ENCODE data around the gene CHGA. TPM values are rescaled to one million over a fixed set of nuclear protein-coding genes. Genes with fewer than 3 reads are reported as not detected.

CHGA gene
- total and polyA plus RNA-seq, 2 donors (not counting 1 experiment from before 2014, with no cell fraction given): not detected

DNA sequence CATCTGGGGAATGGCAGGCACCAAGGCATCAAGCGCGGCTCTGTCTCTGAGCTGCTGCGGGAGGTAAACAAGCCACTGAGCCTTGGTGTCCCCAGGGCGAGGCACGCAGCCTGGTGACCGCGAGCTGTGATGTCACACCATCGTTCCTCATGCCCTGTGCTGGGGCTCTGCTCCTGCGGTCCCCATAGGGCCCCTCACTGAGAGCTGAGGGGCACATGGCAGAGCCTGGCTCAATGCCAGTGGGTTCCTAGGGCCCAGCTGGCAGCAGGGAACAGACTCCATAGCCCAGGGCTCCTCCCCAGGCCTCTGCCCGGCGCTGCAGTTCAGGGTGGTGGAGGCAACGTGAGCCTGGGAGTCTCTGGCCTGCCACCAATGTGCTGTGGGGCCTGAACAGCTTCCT lies 22.6 kb downstream of the CHGA start:
- H3K9ac ChIP-seq (ENCODE audit: low read length): no peak overlapping the region
- Mint-ChIP-seq H3K27ac (no peak overlapping the region), H3K27me3 (no peaks in the 10 kb centered on the region), H3K9me3 (ENCODE audit: insufficient read depth) (no peaks in the 10 kb centered on the region), H3K4me3 (no peak overlapping the region), H3K4me1 (no peaks in the 10 kb centered on the region)
- H3K4me3 ChIP-seq (ENCODE audit: control extremely low read depth in 1 of 5, extremely low read depth in 1 of 5, insufficient read depth in 1 of 5, low read depth in 2 of 5, low read length in 4 of 5): no peak overlapping the region
- ChIA-PET POLR2A (no interaction called here), CTCF (no interaction called here)
- H3K27me3 ChIP-seq (replicated peaks in 1 of 4; ENCODE audit: control extremely low read depth in 1 of 4, control insufficient read depth in 3 of 4, insufficient read depth in 4 of 4, low read length in 3 of 4): no peaks in the 10 kb centered on the region
- 98% methylated on average over 12 of the region's 12 CpGs for WGBS (ENCODE audit: insufficient coverage)
- ATAC-seq (ENCODE audit: low read depth): no peak
- no peaks in the 10 kb centered on the region for H3K9me3 ChIP-seq (ENCODE audit: control extremely low read depth in 1 of 3, control insufficient read depth in 2 of 3, insufficient read depth in 1 of 3, low read length in 2 of 3)
- DNase-seq: no peak
- no peak overlapping the region for H3K27ac ChIP-seq (ENCODE audit: low read length in 2 of 2)
- no peaks in the 10 kb centered on the region for H4K20me1 ChIP-seq (ENCODE audit: control insufficient read depth, insufficient read depth, low read length, poor library complexity, severe bottlenecking)
- H3K4me1 ChIP-seq (ENCODE audit: control insufficient read depth in 2 of 2, insufficient read depth in 2 of 2, low read length in 2 of 2): no peaks in the 10 kb centered on the region
- H3K79me2 ChIP-seq (ENCODE audit: control insufficient read depth, insufficient read depth, low read length): no peaks in the 10 kb centered on the region
- no peak overlapping the region for H3K4me2 ChIP-seq (replicated peaks; ENCODE audit: low read depth, low read length, poor library complexity, severe bottlenecking)
- H3K36me3 ChIP-seq (replicated peaks in 1 of 2; ENCODE audit: control extremely low read depth in 1 of 2, control insufficient read depth in 1 of 2, extremely low read depth in 1 of 2, insufficient read depth in 2 of 2, low read length in 1 of 2): peaks cover 0 to 48% of the 10 kb centered on the region in 2 experiments
- no peak overlapping the region for H2AFZ ChIP-seq (ENCODE audit: insufficient read depth, low read depth, low read length, poor library complexity, severe bottlenecking)
- TF ChIP-seq EZH2 (IDR thresholded peaks at IDR 0.05; ENCODE audit: borderline replicate concordance, insufficient read depth, low read depth, low read length, poor library complexity, severe bottlenecking): no peak
- TF ChIP-seq, protein P1, sequence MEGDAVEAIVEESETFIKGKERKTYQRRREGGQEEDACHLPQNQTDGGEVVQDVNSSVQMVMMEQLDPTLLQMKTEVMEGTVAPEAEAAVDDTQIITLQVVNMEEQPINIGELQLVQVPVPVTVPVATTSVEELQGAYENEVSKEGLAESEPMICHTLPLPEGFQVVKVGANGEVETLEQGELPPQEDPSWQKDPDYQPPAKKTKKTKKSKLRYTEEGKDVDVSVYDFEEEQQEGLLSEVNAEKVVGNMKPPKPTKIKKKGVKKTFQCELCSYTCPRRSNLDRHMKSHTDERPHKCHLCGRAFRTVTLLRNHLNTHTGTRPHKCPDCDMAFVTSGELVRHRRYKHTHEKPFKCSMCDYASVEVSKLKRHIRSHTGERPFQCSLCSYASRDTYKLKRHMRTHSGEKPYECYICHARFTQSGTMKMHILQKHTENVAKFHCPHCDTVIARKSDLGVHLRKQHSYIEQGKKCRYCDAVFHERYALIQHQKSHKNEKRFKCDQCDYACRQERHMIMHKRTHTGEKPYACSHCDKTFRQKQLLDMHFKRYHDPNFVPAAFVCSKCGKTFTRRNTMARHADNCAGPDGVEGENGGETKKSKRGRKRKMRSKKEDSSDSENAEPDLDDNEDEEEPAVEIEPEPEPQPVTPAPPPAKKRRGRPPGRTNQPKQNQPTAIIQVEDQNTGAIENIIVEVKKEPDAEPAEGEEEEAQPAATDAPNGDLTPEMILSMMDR (IDR thresholded peaks at IDR 0.05): no peak
- intact Hi-C loops (cut with micrococcal nuclease): no loop called here

DNA sequence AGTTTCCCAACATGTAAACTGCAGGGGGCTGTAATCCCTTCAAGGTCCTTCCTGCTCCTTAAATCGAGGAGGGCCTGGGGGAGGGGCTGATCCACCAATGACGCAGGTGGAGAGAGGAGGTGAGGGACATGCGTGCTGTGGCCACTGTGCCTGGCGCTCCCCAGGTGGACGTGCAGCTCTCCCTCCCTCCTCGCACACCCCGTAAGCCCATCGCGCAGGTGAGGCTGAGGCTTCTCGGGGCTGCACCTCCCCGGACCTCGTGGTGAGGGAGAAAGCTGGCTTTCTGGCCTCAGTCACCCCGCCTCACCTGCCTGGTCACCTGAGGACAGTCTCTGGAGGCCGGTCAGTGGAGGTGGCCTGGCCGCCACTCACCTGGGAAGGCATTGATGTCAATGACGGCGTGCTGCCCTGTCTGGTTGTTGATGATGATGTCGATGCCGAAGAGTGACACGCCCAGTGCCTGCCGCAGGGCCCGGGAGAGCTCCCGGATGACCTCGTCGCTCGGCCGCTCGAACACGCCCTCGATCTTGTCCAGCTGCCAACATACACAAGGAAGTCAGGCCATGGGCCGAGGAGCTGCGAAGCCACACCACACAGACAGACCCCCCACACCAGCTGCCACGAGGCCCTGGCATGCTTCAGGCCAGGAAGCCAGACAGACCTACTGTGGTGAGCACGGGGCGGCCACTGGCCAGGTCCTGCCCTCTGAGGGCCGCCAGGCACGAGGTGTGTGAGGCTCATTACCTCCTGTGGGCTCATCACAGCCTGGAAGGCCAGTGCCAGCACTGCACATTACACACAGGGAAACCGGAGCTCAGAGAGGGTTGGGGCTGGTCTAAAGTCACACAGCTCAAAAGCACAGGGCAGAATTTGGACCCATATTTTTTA lies 23.3 kb downstream of the CHGA start:
- ATAC-seq (ENCODE audit: low read depth): no peak
- ChIA-PET CTCF (interaction anchor here (0.6 kb wide), 1 partner anchor 159 kb away, joined by 3 read pairs; no protein-coding TSS in a partner anchor), POLR2A (no interaction called here)
- H3K79me2 ChIP-seq (ENCODE audit: control insufficient read depth, insufficient read depth, low read length): no peaks in the 10 kb centered on the region
- no peaks in the 10 kb centered on the region for H3K9me3 ChIP-seq (ENCODE audit: control extremely low read depth in 1 of 3, control insufficient read depth in 2 of 3, insufficient read depth in 1 of 3, low read length in 2 of 3)
- H3K9ac ChIP-seq (ENCODE audit: low read length): no peak overlapping the region
- TF ChIP-seq EZH2 (IDR thresholded peaks at IDR 0.05; ENCODE audit: borderline replicate concordance, insufficient read depth, low read depth, low read length, poor library complexity, severe bottlenecking): no peak
- TF ChIP-seq, protein P1 (IDR thresholded peaks at IDR 0.05): no peak
- 96% methylated on average over 33 of the region's 38 CpGs for WGBS (ENCODE audit: insufficient coverage)
- no peaks in the 10 kb centered on the region for H3K27me3 ChIP-seq (replicated peaks in 1 of 4; ENCODE audit: control extremely low read depth in 1 of 4, control insufficient read depth in 3 of 4, insufficient read depth in 4 of 4, low read length in 3 of 4)
- no peaks in the 10 kb centered on the region for H3K4me1 Mint-ChIP-seq
- no peaks in the 10 kb centered on the region for H3K9me3 Mint-ChIP-seq (ENCODE audit: insufficient read depth)
- H3K36me3 ChIP-seq (replicated peaks in 1 of 2; ENCODE audit: control extremely low read depth in 1 of 2, control insufficient read depth in 1 of 2, extremely low read depth in 1 of 2, insufficient read depth in 2 of 2, low read length in 1 of 2): peaks cover 0 to 52% of the 10 kb centered on the region in 2 experiments
- intact Hi-C loops (cut with micrococcal nuclease): no loop called here
- no peak for DNase-seq
- no peak overlapping the region for H3K27ac Mint-ChIP-seq
- no peak overlapping the region for H3K4me3 ChIP-seq (ENCODE audit: control extremely low read depth in 1 of 5, extremely low read depth in 1 of 5, insufficient read depth in 1 of 5, low read depth in 2 of 5, low read length in 4 of 5)
- H3K4me2 ChIP-seq (replicated peaks; ENCODE audit: low read depth, low read length, poor library complexity, severe bottlenecking): no peak overlapping the region
- no peak overlapping the region for H2AFZ ChIP-seq (ENCODE audit: insufficient read depth, low read depth, low read length, poor library complexity, severe bottlenecking)
- H3K4me1 ChIP-seq (ENCODE audit: control insufficient read depth in 2 of 2, insufficient read depth in 2 of 2, low read length in 2 of 2): no peaks in the 10 kb centered on the region
- H4K20me1 ChIP-seq (ENCODE audit: control insufficient read depth, insufficient read depth, low read length, poor library complexity, severe bottlenecking): no peaks in the 10 kb centered on the region
- H3K27ac ChIP-seq (ENCODE audit: low read length in 2 of 2): no peak overlapping the region
- no peaks in the 10 kb centered on the region for H3K27me3 Mint-ChIP-seq
- H3K4me3 Mint-ChIP-seq: no peak overlapping the region

Data from B cell (primary cell).